HG02840 (cell line): ENCODE data around the gene UPK3A.
A peak's percentile ranks its signal among the peaks of the same experiment; 100 is the strongest.

Source experiments
- ATAC-seq: cut with Tn5 transposase; IDR thresholded peaks from one replicate; pipeline ENCODE4 v1.9.1; 2021; ENCODE audit warnings: mild to moderate bottlenecking, moderate library complexity, moderate number of reproducible peaks; ENCODE audit not compliant: unreplicated experiment, low FRiP score

UPK3A gene

GRCh38 chr22:45284705-45285262 is at the start of gene UPK3A:
UPK3A (plus strand) TSS chr22:45284949; CDS start chr22:45285014, 65 bp downstream.
- no peak for ATAC-seq

GRCh38 chr22:45235101-45235777 is 49.5 kb upstream of the UPK3A start:
- peak; percentile 71 for ATAC-seq

GRCh38 chr22:45235851-45236342 is 48.9 kb upstream of the UPK3A start:
- peak; percentile 2 for ATAC-seq

GRCh38 chr22:45237065-45237990 is 47.4 kb upstream of the UPK3A start:
- no peak for ATAC-seq

- ATAC-seq, result no peak
These were observed 46.4 kb upstream of the UPK3A start for GRCh38 chr22:45238076-45238956.

GRCh38 chr22:45238957-45239680 is 45.6 kb upstream of the UPK3A start:
- ATAC-seq, result no peak

GRCh38 chr22:45239681-45240051 is 45.1 kb upstream of the UPK3A start:
- no peak for ATAC-seq

- no peak for ATAC-seq
These were observed 44.5 kb upstream of the UPK3A start for GRCh38 chr22:45240104-45240809.

GRCh38 chr22:45240810-45241631 is 43.7 kb upstream of the UPK3A start, which contains the start of gene KIAA0930:
KIAA0930 (minus strand) TSS chr22:45240894; CDS start chr22:45240703, 191 bp downstream.
- no peak for ATAC-seq

- no peak for ATAC-seq
These were observed 42.0 kb upstream of the UPK3A start for GRCh38 chr22:45242778-45243191.

- ATAC-seq, result no peak
These were observed 39.8 kb upstream of the UPK3A start for GRCh38 chr22:45244916-45245315.

- no peak for ATAC-seq
These were observed 38.4 kb upstream of the UPK3A start for GRCh38 chr22:45246060-45246985.

GRCh38 chr22:45248832-45249561 is 35.8 kb upstream of the UPK3A start:
- no peak for ATAC-seq

- no peak for ATAC-seq
These were observed 32.9 kb upstream of the UPK3A start for GRCh38 chr22:45251825-45252224.

GRCh38 chr22:45253039-45253641 is 31.6 kb upstream of the UPK3A start:
- no peak for ATAC-seq

- no peak for ATAC-seq
These were observed 30.4 kb upstream of the UPK3A start for GRCh38 chr22:45254388-45254787.
